ENCODE results near the gene WNT9B. TPM values are rescaled to one million over a fixed set of nuclear protein-coding genes. Genes with fewer than 3 reads are reported as not detected.

Gene WNT9B
- total and polyA plus RNA-seq, 2 of the 13 experiments (the other 11 are each of a cell fraction or from before 2014, with no cell fraction given), result not detected

GRCh38 chr17:46910179-46910927 lies 59.0 kb downstream of the WNT9B start:
- no peak overlapping the region for H3K9ac ChIP-seq (ENCODE audit: insufficient read depth, low read depth, low read length)
- FAIRE-seq (no peak), DNase-seq (ENCODE audit: low spot score) (no peak), ATAC-seq (no peak)
- intact Hi-C loops (cut with micrococcal nuclease; ENCODE audit: unreplicated experiment), result no loop called here
- H3K4me1 ChIP-seq (ENCODE audit: insufficient read depth, low read length), result peaks cover 7% of the 10 kb centered on the region
- no peak overlapping the region for H2AFZ ChIP-seq (ENCODE audit: low read length)
- H3K4me2 ChIP-seq (ENCODE audit: low read depth, low read length), result no peak overlapping the region
- CTCF ChIA-PET (ENCODE audit: low intra/inter-chr PET ratio, low total read pairs), result no interaction called here
- no peaks in the 10 kb centered on the region for H4K20me1 ChIP-seq (ENCODE audit: insufficient read depth, low read length)
- H3K4me3 ChIP-seq (replicated peaks in 1 of 3; ENCODE audit: insufficient read depth in 1 of 3, low read depth in 2 of 3, low read length in 3 of 3), result no peak overlapping the region
- H3K79me2 ChIP-seq (ENCODE audit: insufficient read depth, low read length), result no peaks in the 10 kb centered on the region
- POLR2A ChIA-PET, result no interaction called here
- WGBS (ENCODE audit: low lambda C conversion rate), result 21% methylated on average over 10 of the region's 10 CpGs
- H3K27ac ChIP-seq (ENCODE audit: extremely low read length, insufficient read depth, low read length), result no peak overlapping the region
- peaks cover 6 to 49% of the 10 kb centered on the region in 2 experiments for H3K27me3 ChIP-seq (ENCODE audit: control insufficient read depth in 1 of 2, insufficient read depth in 2 of 2, low read length in 2 of 2)
- H3K9me3 ChIP-seq (ENCODE audit: low read length), result no peaks in the 10 kb centered on the region
- no TSS peak for BruUV-seq (replicated peaks)
- in situ Hi-C loops (cut with HindIII; ENCODE audit: extremely low pct_ligation_motif_present, low pct_unique_long_range_greater_than_20kb), result no loop called here
- no peaks in the 10 kb centered on the region for H3K36me3 ChIP-seq (replicated peaks in 1 of 2; ENCODE audit: control insufficient read depth in 1 of 2, insufficient read depth in 2 of 2, low read length in 2 of 2)
- TF ChIP-seq MTF1 (CRISPR knock-in tag; IDR thresholded peaks at IDR 0.05), result no peak
- TF ChIP-seq PCBP1 (IDR thresholded peaks at IDR 0.05; ENCODE audit: borderline replicate concordance, low read depth, low read length), result no peak
- no peak for TF ChIP-seq HNF1A (IDR thresholded peaks at IDR 0.05; ENCODE audit: low read depth)
- TF ChIP-seq HNF1A (CRISPR knock-in tag; IDR thresholded peaks at IDR 0.05; ENCODE audit: borderline replicate concordance), result no peak
- no peak for TF ChIP-seq MYC (CRISPR knock-in tag; IDR thresholded peaks at IDR 0.05; ENCODE audit: borderline replicate concordance)
- no peak for TF ChIP-seq PPARG (CRISPR knock-in tag; conservative IDR thresholded peaks at IDR 0.05)
- TF ChIP-seq ZNF678 (CRISPR knock-in tag; IDR thresholded peaks at IDR 0.05), result no peak
- TF ChIP-seq ZMYM2 (CRISPR knock-in tag; IDR thresholded peaks at IDR 0.05), result no peak
- TF ChIP-seq MTERF4 (CRISPR knock-in tag; IDR thresholded peaks at IDR 0.05), result no peak
- TF ChIP-seq ATF5 (CRISPR knock-in tag; IDR thresholded peaks at IDR 0.05; ENCODE audit: low read depth), result no peak
- no peak for TF ChIP-seq SIX4 (CRISPR knock-in tag; IDR thresholded peaks at IDR 0.05)
- no peak for TF ChIP-seq WIZ (CRISPR knock-in tag; IDR thresholded peaks at IDR 0.05)
- TF ChIP-seq REPIN1 (CRISPR knock-in tag; IDR thresholded peaks at IDR 0.05; ENCODE audit: borderline replicate concordance, low read depth), result no peak
- TF ChIP-seq ZNF878 (CRISPR knock-in tag; IDR thresholded peaks at IDR 0.05), result no peak
- no peak for TF ChIP-seq ATF7-NPFF (CRISPR knock-in tag; IDR thresholded peaks at IDR 0.05; ENCODE audit: low read depth)
- TF ChIP-seq CEBPB (IDR thresholded peaks at IDR 0.05; ENCODE audit: borderline replicate concordance, low read depth, low read length), result no peak
